HCT116 (cell line): ENCODE results near the gene CYSTM1. TPM values are rescaled to one million over a fixed set of nuclear protein-coding genes. Genes with fewer than 3 reads are reported as not detected.

ENCODE experiments used
- ATAC-seq: fragments of 200-7000 bp; cut with Tn5 transposase; 2 replicates; pipeline ENCODE4 v1.9.1; 2020; ENCODE audit warnings: mild to moderate bottlenecking, moderate library complexity
- BruUV-seq: library from RNA; stranded (reverse); fragments of 400-500 nt; replicated peaks from 2 replicates; lab custom pipeline; 2021; lab: Mats Ljungman, UMichigan
- CTCF ChIA-PET: fragments of 300-600 bp; sonication (Branson Sonifier 250); formaldehyde crosslinking; loops from one replicate; lab custom pipeline; 2021; ENCODE audit warnings: antibody characterized with exemption; lab: Charles Lee
- POLR2A ChIA-PET: fragments of 300-600, 350-600 bp; sonication (Branson Sonifier 250); formaldehyde crosslinking; loops from one replicate; lab custom pipeline; 2021; ENCODE audit warnings: antibody characterized with exemption; lab: Charles Lee
- RAD21 ChIA-PET, 2 experiments: fragments of 300-600 bp; sonication (Branson Sonifier 250); formaldehyde crosslinking; loops; one replicate each; lab custom pipeline; 2023; ENCODE audit warnings: low total read pairs in 2 of 2; ENCODE audit not compliant: uncharacterized antibody in 2 of 2, unreplicated experiment in 2 of 2, low non-redundant PET in 1 of 2; lab: Charles Lee
- DNase-seq: peaks from one replicate; pipeline ENCODE4 v3.0.0-alpha.2; 2010; ENCODE audit warnings: low read depth, low spot score
- H2AFZ ChIP-seq: fragments of 200-600 bp; shearing (Covaris generic), sonication (generic); 2 replicates; pipeline ENCODE4 v1.6.1; 2017; ENCODE audit warnings: low read depth, mixed run types, mixed read lengths, antibody characterized with exemption, low read length; ENCODE audit not compliant: poor library complexity, severe bottlenecking
- H3K27ac ChIP-seq: 2 replicates; pipeline ENCODE4 v1.5.1; 2012; ENCODE audit warnings: low read depth, low read length
- H3K27me3 ChIP-seq: fragments of 200-600 bp; sonication (generic); 2 replicates; pipeline ENCODE4 v1.6.1; 2016; ENCODE audit warnings: mixed run types, low read length, mixed read lengths; ENCODE audit not compliant: insufficient read depth
- H3K36me3 ChIP-seq, 2 experiments: fragments of 200-500 bp in 1 of 2; fragments of 200-600 bp in 1 of 2; sonication (Bioruptor generic) in 1 of 2; sonication (generic) in 1 of 2; 2 replicates each; pipeline versions ENCODE4 v1.5.1 to v1.6.1; 2014 to 2016; ENCODE audit warnings: low read length in 2 of 2, inconsistent platforms in 1 of 2, mixed read lengths in 1 of 2, mixed run types in 1 of 2; ENCODE audit not compliant: insufficient read depth in 2 of 2, control insufficient read depth in 1 of 2
- H3K4me1 ChIP-seq, 2 experiments: fragments of 200-600 bp in 1 of 2; sonication (generic) in 1 of 2; 2 replicates each; pipeline versions ENCODE4 v1.5.1 to v1.6.1; 2012 to 2017; ENCODE audit warnings: low read length in 2 of 2, inconsistent platforms in 1 of 2, mild to moderate bottlenecking in 1 of 2, mixed read lengths in 1 of 2, mixed run types in 1 of 2, moderate library complexity in 1 of 2; ENCODE audit not compliant: insufficient read depth in 2 of 2, control insufficient read depth in 1 of 2
- H3K4me2 ChIP-seq: fragments of 200-600 bp; sonication (generic); 2 replicates; pipeline ENCODE4 v1.6.1; 2017; ENCODE audit warnings: mixed run types, low read length, mixed read lengths
- H3K4me3 ChIP-seq, 2 experiments: fragments of 200-600 bp in 1 of 2; sonication (generic) in 1 of 2; replicated peaks in 1 of 2; 2 replicates each; pipeline ENCODE4 v1.5.1; 2011 to 2016; ENCODE audit warnings: low read length in 2 of 2, control low read depth in 1 of 2, low read depth in 1 of 2, mild to moderate bottlenecking in 1 of 2, mixed read lengths in 1 of 2, mixed run types in 1 of 2
- H3K79me2 ChIP-seq: fragments of 200-600 bp; sonication (generic); 2 replicates; pipeline ENCODE4 v1.6.1; 2017; ENCODE audit warnings: mild to moderate bottlenecking, mixed run types, low read length, moderate library complexity, mixed read lengths; ENCODE audit not compliant: insufficient read depth
- H3K9ac ChIP-seq: fragments of 200-600 bp; sonication (generic); 2 replicates; pipeline ENCODE4 v1.6.1; 2016; ENCODE audit warnings: low read length, mixed read lengths
- H3K9me2 ChIP-seq: fragments of 200-600 bp; sonication (generic), shearing (Covaris generic); 2 replicates; pipeline ENCODE4 v1.6.1; 2017; ENCODE audit warnings: mixed run types, mild to moderate bottlenecking, moderate library complexity; ENCODE audit not compliant: insufficient read depth
- H3K9me3 ChIP-seq, 2 experiments: fragments of 200-500 bp in 1 of 2; fragments of 200-600 bp in 1 of 2; sonication (Bioruptor generic) in 1 of 2; sonication (generic) in 1 of 2; 2 replicates each; pipeline ENCODE4 v1.6.1; 2014 to 2017; ENCODE audit warnings: low read length in 2 of 2, mixed read lengths in 2 of 2, inconsistent platforms in 1 of 2, low read depth in 1 of 2, mild to moderate bottlenecking in 1 of 2, mixed run types in 1 of 2, moderate library complexity in 1 of 2; ENCODE audit not compliant: control insufficient read depth in 1 of 2, insufficient read depth in 1 of 2
- H4K20me1 ChIP-seq: fragments of 200-600 bp; sonication (generic), shearing (Covaris generic); 2 replicates; pipeline ENCODE4 v1.6.1; 2017; ENCODE audit warnings: mixed run types, mild to moderate bottlenecking, moderate library complexity; ENCODE audit not compliant: insufficient read depth
- CEBPB ChIP-seq: IDR thresholded peaks from 2 replicates; pipeline ENCODE4 v1.6.1; 2012; ENCODE audit warnings: low read depth
- EGR1 ChIP-seq: IDR thresholded peaks from 2 replicates; pipeline ENCODE4 v1.6.1; 2012; ENCODE audit warnings: low read depth
- ELF1 ChIP-seq: IDR thresholded peaks from 2 replicates; pipeline ENCODE4 v1.6.1; 2012; ENCODE audit warnings: low read depth, borderline replicate concordance
- EZH2 ChIP-seq: fragments of 200-600 bp; sonication (generic); IDR thresholded peaks from 2 replicates; pipeline ENCODE4 v1.6.1; 2017; ENCODE audit warnings: antibody characterized with exemption, mixed run types
- JUND ChIP-seq: IDR thresholded peaks from 2 replicates; pipeline ENCODE4 v1.6.1; 2012
- POLR2AphosphoS5 ChIP-seq: IDR thresholded peaks from 2 replicates; pipeline ENCODE4 v1.6.1; 2011; ENCODE audit warnings: mild to moderate bottlenecking, low read depth, low read length, moderate library complexity
- RAD21 ChIP-seq: IDR thresholded peaks from 2 replicates; pipeline ENCODE4 v1.6.1; 2012; ENCODE audit warnings: low read depth, mild to moderate bottlenecking
- SIN3A ChIP-seq: IDR thresholded peaks from 2 replicates; pipeline ENCODE4 v1.6.1; 2012; ENCODE audit warnings: low read depth
- SP1 ChIP-seq: IDR thresholded peaks from 2 replicates; pipeline ENCODE4 v1.6.1; 2012; ENCODE audit warnings: low read depth
- SRF ChIP-seq: IDR thresholded peaks from 2 replicates; pipeline ENCODE4 v1.6.1; 2012; ENCODE audit warnings: low read depth
- YY1 ChIP-seq: IDR thresholded peaks from 2 replicates; pipeline ENCODE4 v1.6.1; 2011; ENCODE audit warnings: low read length, low read depth, moderate library complexity, mild to moderate bottlenecking; ENCODE audit not compliant: insufficient replicate concordance; ENCODE audit errors: extremely low read depth
- ZFX ChIP-seq: fragments of 450-650 bp; IDR thresholded peaks from 2 replicates; pipeline ENCODE4 v1.6.1; 2017
- intact Hi-C: fragments of 100-400 bp; cut with micrococcal nuclease; formaldehyde crosslinking; loops from 2 replicates; pipeline ENCODE4 v1.10.0; 2022
- total RNA-seq: library from RNA; stranded (reverse); gene quantifications from one replicate; pipeline ENCODE4 v1.2.1, GENCODE V29; 2021; ENCODE audit not compliant: unreplicated experiment
- TF ChIP-seq, protein P1 (sequence below): IDR thresholded peaks from 2 replicates; pipeline ENCODE4 v1.6.1; 2012
- TF ChIP-seq, protein P2 (sequence below): IDR thresholded peaks from 2 replicates; pipeline ENCODE4 v1.6.1; 2012
- TF ChIP-seq, protein P3 (sequence below): IDR thresholded peaks from 2 replicates; pipeline ENCODE4 v1.6.1; 2011; ENCODE audit warnings: mild to moderate bottlenecking, low read length, moderate library complexity; ENCODE audit not compliant: insufficient replicate concordance; ENCODE audit errors: extremely low read depth
- TF ChIP-seq, protein P4 (sequence below): IDR thresholded peaks from 2 replicates; pipeline ENCODE4 v1.6.1; 2012; ENCODE audit warnings: low read depth

Gene CYSTM1
- total RNA-seq, 1 experiment from 2014 or later = 56.0 TPM

DNA sequence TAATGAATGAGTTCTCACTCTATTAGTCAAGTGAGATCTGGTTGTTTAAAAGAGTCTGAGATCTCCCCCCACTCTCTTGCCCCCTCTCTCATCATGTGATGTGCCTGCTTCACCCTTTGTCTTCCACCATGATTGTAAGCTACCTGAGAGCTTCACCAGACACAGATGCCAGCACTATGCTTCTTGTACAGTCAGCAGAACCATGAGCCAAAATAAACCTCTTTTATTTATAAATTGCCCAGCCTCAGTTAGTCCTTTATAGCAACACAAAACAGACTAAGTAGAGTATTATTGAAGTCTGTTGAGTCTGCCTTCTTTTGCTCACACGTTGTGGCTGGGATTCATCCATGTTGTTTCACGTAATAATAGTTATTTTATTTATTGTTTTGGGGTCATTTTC is 14.3 kb downstream of the CYSTM1 start:
- ATAC-seq = no peak
- no peak overlapping the region for H3K27ac ChIP-seq
- CTCF ChIA-PET = no interaction called here

More for the DNA sequence above, 14.3 kb downstream of the CYSTM1 start:
- POLR2A ChIA-PET = no interaction called here
- H3K79me2 ChIP-seq = peaks cover 53% of the 10 kb centered on the region
- no peaks in the 10 kb centered on the region for H4K20me1 ChIP-seq
- H2AFZ ChIP-seq = no peak overlapping the region
- H3K9ac ChIP-seq = no peak overlapping the region
- TF ChIP-seq, protein P1, sequence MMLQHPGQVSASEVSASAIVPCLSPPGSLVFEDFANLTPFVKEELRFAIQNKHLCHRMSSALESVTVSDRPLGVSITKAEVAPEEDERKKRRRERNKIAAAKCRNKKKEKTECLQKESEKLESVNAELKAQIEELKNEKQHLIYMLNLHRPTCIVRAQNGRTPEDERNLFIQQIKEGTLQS = no peak
- TF ChIP-seq JUND (no peak), POLR2AphosphoS5 (no peak), EGR1 (no peak), CEBPB (no peak), RAD21 (no peak), SRF (no peak), ELF1 (no peak), SIN3A (no peak), ZFX (no peak), SP1 (no peak), YY1 (no peak), EZH2 (no peak)
- TF ChIP-seq, protein P2, sequence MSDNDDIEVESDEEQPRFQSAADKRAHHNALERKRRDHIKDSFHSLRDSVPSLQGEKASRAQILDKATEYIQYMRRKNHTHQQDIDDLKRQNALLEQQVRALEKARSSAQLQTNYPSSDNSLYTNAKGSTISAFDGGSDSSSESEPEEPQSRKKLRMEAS = no peak
- TF ChIP-seq, protein P3, sequence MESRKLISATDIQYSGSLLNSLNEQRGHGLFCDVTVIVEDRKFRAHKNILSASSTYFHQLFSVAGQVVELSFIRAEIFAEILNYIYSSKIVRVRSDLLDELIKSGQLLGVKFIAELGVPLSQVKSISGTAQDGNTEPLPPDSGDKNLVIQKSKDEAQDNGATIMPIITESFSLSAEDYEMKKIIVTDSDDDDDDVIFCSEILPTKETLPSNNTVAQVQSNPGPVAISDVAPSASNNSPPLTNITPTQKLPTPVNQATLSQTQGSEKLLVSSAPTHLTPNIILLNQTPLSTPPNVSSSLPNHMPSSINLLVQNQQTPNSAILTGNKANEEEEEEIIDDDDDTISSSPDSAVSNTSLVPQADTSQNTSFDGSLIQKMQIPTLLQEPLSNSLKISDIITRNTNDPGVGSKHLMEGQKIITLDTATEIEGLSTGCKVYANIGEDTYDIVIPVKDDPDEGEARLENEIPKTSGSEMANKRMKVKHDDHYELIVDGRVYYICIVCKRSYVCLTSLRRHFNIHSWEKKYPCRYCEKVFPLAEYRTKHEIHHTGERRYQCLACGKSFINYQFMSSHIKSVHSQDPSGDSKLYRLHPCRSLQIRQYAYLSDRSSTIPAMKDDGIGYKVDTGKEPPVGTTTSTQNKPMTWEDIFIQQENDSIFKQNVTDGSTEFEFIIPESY = no peak
- TF ChIP-seq, protein P4, sequence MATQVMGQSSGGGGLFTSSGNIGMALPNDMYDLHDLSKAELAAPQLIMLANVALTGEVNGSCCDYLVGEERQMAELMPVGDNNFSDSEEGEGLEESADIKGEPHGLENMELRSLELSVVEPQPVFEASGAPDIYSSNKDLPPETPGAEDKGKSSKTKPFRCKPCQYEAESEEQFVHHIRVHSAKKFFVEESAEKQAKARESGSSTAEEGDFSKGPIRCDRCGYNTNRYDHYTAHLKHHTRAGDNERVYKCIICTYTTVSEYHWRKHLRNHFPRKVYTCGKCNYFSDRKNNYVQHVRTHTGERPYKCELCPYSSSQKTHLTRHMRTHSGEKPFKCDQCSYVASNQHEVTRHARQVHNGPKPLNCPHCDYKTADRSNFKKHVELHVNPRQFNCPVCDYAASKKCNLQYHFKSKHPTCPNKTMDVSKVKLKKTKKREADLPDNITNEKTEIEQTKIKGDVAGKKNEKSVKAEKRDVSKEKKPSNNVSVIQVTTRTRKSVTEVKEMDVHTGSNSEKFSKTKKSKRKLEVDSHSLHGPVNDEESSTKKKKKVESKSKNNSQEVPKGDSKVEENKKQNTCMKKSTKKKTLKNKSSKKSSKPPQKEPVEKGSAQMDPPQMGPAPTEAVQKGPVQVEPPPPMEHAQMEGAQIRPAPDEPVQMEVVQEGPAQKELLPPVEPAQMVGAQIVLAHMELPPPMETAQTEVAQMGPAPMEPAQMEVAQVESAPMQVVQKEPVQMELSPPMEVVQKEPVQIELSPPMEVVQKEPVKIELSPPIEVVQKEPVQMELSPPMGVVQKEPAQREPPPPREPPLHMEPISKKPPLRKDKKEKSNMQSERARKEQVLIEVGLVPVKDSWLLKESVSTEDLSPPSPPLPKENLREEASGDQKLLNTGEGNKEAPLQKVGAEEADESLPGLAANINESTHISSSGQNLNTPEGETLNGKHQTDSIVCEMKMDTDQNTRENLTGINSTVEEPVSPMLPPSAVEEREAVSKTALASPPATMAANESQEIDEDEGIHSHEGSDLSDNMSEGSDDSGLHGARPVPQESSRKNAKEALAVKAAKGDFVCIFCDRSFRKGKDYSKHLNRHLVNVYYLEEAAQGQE = no peak
- no peak for DNase-seq
- peaks cover 7 to 12% of the 10 kb centered on the region in 2 experiments; a peak in 2 of 4 replicates for H3K4me1 ChIP-seq
- H3K9me3 ChIP-seq = peaks cover 0 to 5% of the 10 kb centered on the region in 2 experiments; a peak in 1 of 4 replicates
- no TSS peak for BruUV-seq
- H3K4me2 ChIP-seq = no peak overlapping the region
- H3K9me2 ChIP-seq = 0 out of 2 replicates have a peak, but pooled peaks cover 5% of the 10 kb centered on the region
- H3K4me3 ChIP-seq = no peak overlapping the region
- no peaks in the 10 kb centered on the region for H3K36me3 ChIP-seq
- H3K27me3 ChIP-seq = no peaks in the 10 kb centered on the region
- intact Hi-C loops = no loop called here
- RAD21 ChIA-PET = no interaction called here
